H7 (cell line): Measurements from ENCODE around the gene ALDH2. TPM values are rescaled to one million over a fixed set of nuclear protein-coding genes. Genes with fewer than 3 reads are reported as not detected.
"Not testable (repeated sequence)": the region's sequence is repeated elsewhere in the genome, so short reads cannot be mapped to it uniquely, and the experiment has no call there.

ENCODE experiments used
- DNase-seq: peaks from one replicate; pipeline ENCODE4 v3.0.0; 2012
- H3K27me3 ChIP-seq: 2 replicates; pipeline ENCODE4 v1.6.0; 2011; ENCODE audit warnings: mild to moderate bottlenecking, low read length; ENCODE audit not compliant: control insufficient read depth, insufficient read depth
- H3K36me3 ChIP-seq: replicated peaks from 2 replicates; pipeline ENCODE4 v1.5.1; 2011; ENCODE audit warnings: low read length; ENCODE audit not compliant: control insufficient read depth, insufficient read depth
- H3K4me3 ChIP-seq: 2 replicates; pipeline ENCODE4 v1.5.1; 2011; ENCODE audit warnings: low read depth, mild to moderate bottlenecking, control low read depth, low read length, moderate library complexity; ENCODE audit not compliant: insufficient read depth
- total RNA-seq: library from RNA; depleted of rRNA; stranded (reverse); fragments of >200 nt; shearing (Covaris generic); gene quantifications from 2 replicates; pipeline ENCODE4 v1.2.3, GENCODE V29; 2014

The ALDH2 gene
- total RNA-seq, 1 experiment from 2014 or later: 55.9 TPM

- DNase-seq: no peak
- no peaks in the 10 kb centered on the region for H3K27me3 ChIP-seq
- H3K4me3 ChIP-seq: no peak overlapping the region
- H3K36me3 ChIP-seq: peaks cover 17% of the 10 kb centered on the region
Measured at GRCh38 chr12:111749391-111749790, 17.3 kb upstream of the ALDH2 start.

- Histone ChIP-seq H3K4me3 (no peak overlapping the region), H3K36me3 (peaks cover 5% of the 10 kb centered on the region), H3K27me3 (no peaks in the 10 kb centered on the region)
- peak; percentile 97 for DNase-seq
Measured at GRCh38 chr12:111753144-111753881, 13.4 kb upstream of the ALDH2 start.

GRCh38 chr12:111754671-111755070 is 12.1 kb upstream of the ALDH2 start:
- Histone ChIP-seq H3K36me3 (peaks cover 2% of the 10 kb centered on the region), H3K4me3 (no peak overlapping the region), H3K27me3 (no peaks in the 10 kb centered on the region)
- DNase-seq: no peak

GRCh38 chr12:111756196-111756595 is 10.5 kb upstream of the ALDH2 start:
- Histone ChIP-seq H3K36me3 (no peaks in the 10 kb centered on the region; the same call in none of the 2 replicates), H3K27me3 (no peaks in the 10 kb centered on the region), H3K4me3 (no peak overlapping the region)
- DNase-seq: no peak

- Histone ChIP-seq H3K36me3 (no peaks in the 10 kb centered on the region; the same call in none of the 2 replicates), H3K4me3 (no peak overlapping the region), H3K27me3 (no peaks in the 10 kb centered on the region)
- no peak for DNase-seq
Measured at GRCh38 chr12:111756681-111757080, 10.1 kb upstream of the ALDH2 start.

- H3K4me3 ChIP-seq: no peak overlapping the region
- DNase-seq: peak; percentile 52
Measured at GRCh38 chr12:111757361-111758119, 9.2 kb upstream of the ALDH2 start.

GRCh38 chr12:111758120-111758561 is 8.6 kb upstream of the ALDH2 start:
- DNase-seq: peak; percentile 72
- Histone ChIP-seq H3K27me3 (no peaks in the 10 kb centered on the region), H3K36me3 (no peaks in the 10 kb centered on the region; the same call in none of the 2 replicates), H3K4me3 (no peak overlapping the region)

More at GRCh38 chr12:111757361-111758119, 9.2 kb upstream of the ALDH2 start:
- Histone ChIP-seq H3K36me3 (no peaks in the 10 kb centered on the region; the same call in none of the 2 replicates), H3K27me3 (no peaks in the 10 kb centered on the region)

- Histone ChIP-seq H3K36me3 (no peaks in the 10 kb centered on the region; the same call in 1 of the 2 replicates), H3K4me3 (no peak overlapping the region), H3K27me3 (no peaks in the 10 kb centered on the region)
- no peak for DNase-seq
Measured at GRCh38 chr12:111759271-111759670, 7.5 kb upstream of the ALDH2 start.

GRCh38 chr12:111759991-111760390 is 6.7 kb upstream of the ALDH2 start:
- no peak overlapping the region for H3K4me3 ChIP-seq
- H3K36me3 ChIP-seq: no peaks in the 10 kb centered on the region; the same call in 1 of the 2 replicates

GRCh38 chr12:111761099-111761498 is 5.6 kb upstream of the ALDH2 start:
- no peaks in the 10 kb centered on the region; the same call in 1 of the 2 replicates for H3K27me3 ChIP-seq
- no peak overlapping the region for H3K4me3 ChIP-seq
- H3K36me3 ChIP-seq: no peaks in the 10 kb centered on the region; the same call in 1 of the 2 replicates
- DNase-seq: no peak

More at GRCh38 chr12:111759991-111760390, 6.7 kb upstream of the ALDH2 start:
- H3K27me3 ChIP-seq: no peaks in the 10 kb centered on the region
- DNase-seq: no peak

- Histone ChIP-seq H3K4me3 (no peak overlapping the region), H3K36me3 (no peaks in the 10 kb centered on the region; the same call in 1 of the 2 replicates), H3K27me3 (peaks cover 2% of the 10 kb centered on the region; the same call in 1 of the 2 replicates)
- DNase-seq: no peak
Measured at GRCh38 chr12:111761706-111762105, 5.0 kb upstream of the ALDH2 start.

- H3K4me3 ChIP-seq, DNase-seq, H3K36me3 ChIP-seq, H3K27me3 ChIP-seq: not testable (repeated sequence)
Measured at GRCh38 chr12:111763552-111763951, 3.2 kb upstream of the ALDH2 start.

GRCh38 chr12:111764120-111764821 is 2.5 kb upstream of the ALDH2 start:
- DNase-seq: no peak
- Histone ChIP-seq H3K36me3 (no peaks in the 10 kb centered on the region), H3K4me3 (no peak overlapping the region)

More at GRCh38 chr12:111764120-111764821, 2.5 kb upstream of the ALDH2 start:
- peaks cover 2% of the 10 kb centered on the region; the same call in 1 of the 2 replicates for H3K27me3 ChIP-seq
